Heart right ventricle (tissue), 16 donors: Measurements from ENCODE around the gene HHIPL1. TPM values are rescaled to one million over a fixed set of nuclear protein-coding genes. Genes with fewer than 3 reads are reported as not detected.

ENCODE experiments used
- ATAC-seq, 8 donors: fragments of 200-7000 bp; cut with Tn5 transposase; one replicate each; pipeline ENCODE4 v1.9.1; 2020; ENCODE audit warnings: mild to moderate bottlenecking in 8 of 8, moderate library complexity in 8 of 8, moderate number of reproducible peaks in 1 of 8
- DNase-seq, 2 donors: peaks; one replicate each; pipeline ENCODE4 v3.0.0-alpha.2; 2020
- H3K27ac ChIP-seq, 10 donors: fragments of 200-600 bp; sonication (generic) in 2 of 10; one replicate each; pipeline versions ENCODE4 v1.5.0 to v1.8.0; 2020 to 2022; ENCODE audit warnings: mild to moderate bottlenecking in 3 of 10
- H3K27me3 ChIP-seq, 7 donors: fragments of 200-600 bp; one replicate each; pipeline ENCODE4 v1.8.0; 2021 to 2022; ENCODE audit warnings: mild to moderate bottlenecking in 2 of 7
- H3K36me3 ChIP-seq, 9 donors: fragments of 200-600 bp; sonication (generic) in 1 of 9; one replicate each; pipeline versions ENCODE4 v1.5.0 to v1.8.0; 2020 to 2022; ENCODE audit warnings: mild to moderate bottlenecking in 2 of 9
- H3K4me1 ChIP-seq, 9 donors: fragments of 200-600 bp; sonication (generic) in 1 of 9; one replicate each; pipeline versions ENCODE4 v1.5.0 to v1.8.0; 2020 to 2022; ENCODE audit warnings: mild to moderate bottlenecking in 4 of 9
- H3K4me3 ChIP-seq, 10 donors: fragments of 200-600 bp; sonication (generic) in 2 of 10; one replicate each; pipeline versions ENCODE4 v1.5.0 to v1.8.0; 2020 to 2022; ENCODE audit warnings: mild to moderate bottlenecking in 7 of 10, moderate library complexity in 2 of 10
- H3K9me3 ChIP-seq, 11 donors: fragments of 200-600 bp in 10 of 11; sonication (generic) in 2 of 11; one replicate each; pipeline versions ENCODE4 v1.5.0 to v1.8.0; 2013 to 2022; ENCODE audit warnings: mild to moderate bottlenecking in 2 of 11, control low read depth in 1 of 11, moderate library complexity in 1 of 11
- CTCF ChIP-seq, 9 donors: fragments of 200-600 bp; sonication (generic) in 2 of 9; IDR thresholded peaks; one replicate each; pipeline versions ENCODE4 v1.5.0 to v1.8.0; 2021 to 2022; ENCODE audit warnings: antibody characterized with exemption in 9 of 9, mild to moderate bottlenecking in 5 of 9, moderate library complexity in 1 of 9
- WGBS, 2 donors: extraction: QIAGEN DNeasy Blood & Tissue Kit; methylation state at CpG; one replicate each; pipeline ENCODE4 v1.1.7; 2013; ENCODE audit warnings: inconsistent platforms in 1 of 2; 5-methylcytosine and 5-hydroxymethylcytosine counted together
- intact Hi-C, 10 donors: fragments of 100-400 bp; cut with DNase I; formaldehyde crosslinking; loops; one replicate each; pipeline versions ENCODE4 v1.11.1 to v1.14.2; 2022
- polyA plus RNA-seq, 2 donors: library from polyadenylated mRNA; stranded (reverse); fragments of 200-250 nt; gene quantifications; one replicate each; pipeline ENCODE4 v1.2.3, GENCODE V29; 2013
- total RNA-seq, 10 donors: library from RNA; stranded (reverse); fragmentation: NEBNext Ultra II Directional in 3 of 10; extraction: Animal tissue kit (Norgen Biotek cat#: 25700) in 3 of 10; gene quantifications; one replicate each; pipeline versions ENCODE4 v1.2.1 to v1.2.4, GENCODE V29; 2021 to 2023
- donor health status: Arrhythmogenic right ventricular cardiomyopathy.
- donor health status: ischemic (EF 13 %, LVEDD 7.1; RV severe dilation, severe dysfunction).
- donor health status: healthy with polysubstance abuse.
- donor health status: DM: no; HTN: yes; CAD: no.
- donor health status: DM: no; HTN: no; CAD: no.
- donor health status: ischemic (EF 25% LVEDD 6.9; RV normal size, moderate dysfunction).
- donor health status: ischemic (EF 25% LVEDD 5.7; RV mildly dilated, moderate dysfunction).
- donor health status: healthy.
- donor health status: DM: yes; HTN: yes; CAD: no.
- donor health status: Ischemic cardiomyopathy.
- donor health status: ischemic (EF 35%, LVEDD 5.7; RV mildly dilated, moderate dysfunction).
- donor health status: nonischemic (EF 11% LVEDD 7.7; RV severe dilation, severe dysfunction).
- donor health status: DM: yes; HTN: yes; CAD: no.
- donor health status: PGD.
- donor health status: ischemic (EF 29% LVEDD 5.4; RV normal size, mild dysfunction).
- donor health status: nonischemic (EF 23%, LVEDD 6.1; RV moderate dilation, normal function).

The HHIPL1 gene
- total and polyA plus RNA-seq, 12 donors: 0.55 to 2.2 (median 1.2) TPM

GRCh38 chr14:99633141-99633540, 11.8 kb upstream of the HHIPL1 start:
- TF ChIP-seq CTCF (IDR thresholded peaks at IDR 0.05): no peak

GRCh38 chr14:99633918-99634317, 11.0 kb upstream of the HHIPL1 start:
- intact Hi-C loops: no loop called here
- 85 to 87% methylated on average over 10 of the region's 10 CpGs for WGBS, 2 donors

More at GRCh38 chr14:99633141-99633540, 11.8 kb upstream of the HHIPL1 start:
- intact Hi-C loops: no loop called here
- WGBS, 2 donors: 95 to 96% methylated on average over 3 of the region's 3 CpGs
- Histone ChIP-seq H3K36me3 (no peaks in the 10 kb centered on the region), H3K27me3 (no peaks in the 10 kb centered on the region), H3K9me3 (no peaks in the 10 kb centered on the region), H3K27ac (no peak overlapping the region), H3K4me1 (peaks cover 0 to 8% (median 3%) of the 10 kb centered on the region in 9 donors), H3K4me3 (no peak overlapping the region)
- DNase-seq (no peak), ATAC-seq (no peak)

GRCh38 chr14:99634443-99634842, 10.5 kb upstream of the HHIPL1 start:
- Histone ChIP-seq H3K4me1 (no peaks in the 10 kb centered on the region), H3K4me3 (no peak overlapping the region), H3K27ac (no peak overlapping the region), H3K36me3 (no peaks in the 10 kb centered on the region), H3K27me3 (no peaks in the 10 kb centered on the region), H3K9me3 (no peaks in the 10 kb centered on the region)
- no peak for ATAC-seq
- TF ChIP-seq CTCF (IDR thresholded peaks at IDR 0.05): no peak
- WGBS, 2 donors: 79 to 81% methylated on average over 10 of the region's 10 CpGs
- no peak for DNase-seq
- intact Hi-C loops: no loop called here

More at GRCh38 chr14:99633918-99634317, 11.0 kb upstream of the HHIPL1 start:
- H3K9me3 ChIP-seq: no peaks in the 10 kb centered on the region
- no peaks in the 10 kb centered on the region for H3K36me3 ChIP-seq
- H3K27me3 ChIP-seq: no peaks in the 10 kb centered on the region
- no peak for ATAC-seq
- H3K4me3 ChIP-seq: no peak overlapping the region
- peaks cover 0 to 3% (median 2%) of the 10 kb centered on the region in 9 donors for H3K4me1 ChIP-seq
- DNase-seq: no peak
- H3K27ac ChIP-seq: no peak overlapping the region
- TF ChIP-seq CTCF (IDR thresholded peaks at IDR 0.05): no peak

GRCh38 chr14:99635116-99635515, 9.8 kb upstream of the HHIPL1 start:
- ATAC-seq (no peak), DNase-seq (no peak)
- no peaks in the 10 kb centered on the region for H3K36me3 ChIP-seq
- no peaks in the 10 kb centered on the region for H3K9me3 ChIP-seq
- no peaks in the 10 kb centered on the region for H3K4me1 ChIP-seq
- H3K4me3 ChIP-seq: no peak overlapping the region
- no peaks in the 10 kb centered on the region for H3K27me3 ChIP-seq
- no peak overlapping the region for H3K27ac ChIP-seq
- WGBS, 2 donors: 84% methylated on average over 8 of the region's 8 CpGs
- intact Hi-C loops: no loop called here
- TF ChIP-seq CTCF (IDR thresholded peaks at IDR 0.05): no peak
